Activated CD4-positive, alpha-beta T cell treated with anti-CD3 and anti-CD28 coated beads for 36 hours (primary cell): Measurements from ENCODE around the gene DUSP1. TPM values are rescaled to one million over a fixed set of nuclear protein-coding genes. Genes with fewer than 3 reads are reported as not detected.

Source experiments
- ATAC-seq: fragments of 200-7000 bp; cut with Tn5 transposase; one replicate; pipeline ENCODE4 v1.10.0; 2021; ENCODE audit warnings: mild to moderate bottlenecking, moderate library complexity
- CTCF ChIA-PET: fragments of 350-600 bp; sonication (Branson Sonifier 250); formaldehyde crosslinking; loops from one replicate; lab custom pipeline; 2021; ENCODE audit warnings: antibody characterized with exemption; lab: Charles Lee
- POLR2A ChIA-PET: fragments of 350-600 bp; sonication (Branson Sonifier 250); formaldehyde crosslinking; loops from one replicate; lab custom pipeline; 2021; ENCODE audit warnings: antibody characterized with exemption, inconsistent platforms; lab: Charles Lee
- DNase-seq: peaks from one replicate; pipeline ENCODE4 v3.0.0-alpha.2; 2020
- H3K27ac Mint-ChIP-seq: one replicate; pipeline ENCODE4 v1.8.0; 2021; ENCODE audit warnings: mixed read lengths
- H3K27me3 Mint-ChIP-seq: one replicate; pipeline ENCODE4 v1.8.0; 2021; ENCODE audit warnings: mixed read lengths
- H3K36me3 Mint-ChIP-seq: one replicate; pipeline ENCODE4 v1.8.0; 2021; ENCODE audit warnings: low read depth, mixed read lengths
- H3K4me1 Mint-ChIP-seq: one replicate; pipeline ENCODE4 v1.8.0; 2021; ENCODE audit warnings: mixed read lengths
- H3K4me3 Mint-ChIP-seq: one replicate; pipeline ENCODE4 v1.8.0; 2021; ENCODE audit warnings: mild to moderate bottlenecking, moderate library complexity, mixed read lengths
- H3K9me3 Mint-ChIP-seq: one replicate; pipeline ENCODE4 v1.8.0; 2021; ENCODE audit warnings: low read depth, mixed read lengths
- intact Hi-C, 2 experiments: fragments of 100-400 bp; cut with DNase I in 1 of 2; cut with micrococcal nuclease in 1 of 2; formaldehyde crosslinking; loops; one replicate each; pipeline versions ENCODE4 v1.14.2 to v1.15.1; 2022 to 2024; cut with DNase I, micrococcal nuclease
- total RNA-seq, 2 experiments: library from RNA; stranded (reverse); gene quantifications; one replicate each; pipeline ENCODE4 v1.2.3, GENCODE V29; 2021

Gene DUSP1
- total RNA-seq, 2 experiments from 2014 or later, result 6.7 to 7.4 TPM

DNA sequence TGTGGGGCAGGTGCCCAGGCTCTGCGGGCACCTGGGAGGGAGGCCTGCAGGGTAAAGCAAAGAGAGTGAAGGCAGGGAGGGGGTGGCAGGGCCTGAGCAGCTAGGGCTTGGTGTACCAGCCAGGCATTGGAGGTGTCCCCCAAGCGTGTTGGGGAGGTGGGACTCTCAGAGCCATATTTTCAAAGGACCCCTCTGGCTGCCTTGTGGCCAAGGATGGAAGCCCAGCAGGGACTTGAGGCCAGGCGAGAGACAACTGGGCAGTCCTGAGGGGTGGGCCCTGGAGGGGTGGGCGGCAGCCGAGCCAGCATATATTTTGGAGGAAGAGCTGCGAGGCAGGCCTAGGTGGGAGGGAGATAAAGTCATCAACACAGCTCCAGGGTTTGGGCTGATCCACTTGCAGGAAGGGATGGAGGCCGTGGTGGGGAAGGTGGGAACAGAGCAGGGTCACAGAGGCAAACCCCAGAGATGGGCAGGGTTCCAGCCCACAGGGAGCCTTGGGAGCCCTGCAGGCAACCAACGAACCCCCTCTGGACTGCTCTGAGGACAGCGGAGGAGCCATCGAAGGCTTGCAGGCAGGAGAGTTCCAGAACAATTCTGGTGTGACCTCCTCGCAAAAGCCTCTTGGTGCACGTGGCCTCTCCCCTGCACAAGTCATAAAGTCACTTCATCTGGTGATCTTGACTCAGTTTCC is 35.7 kb downstream of the DUSP1 start:
- POLR2A ChIA-PET, result no interaction called here
- H3K27me3 Mint-ChIP-seq, result no peaks in the 10 kb centered on the region
- H3K36me3 Mint-ChIP-seq, result no peaks in the 10 kb centered on the region
- DNase-seq (no peak), ATAC-seq (no peak)
- no peaks in the 10 kb centered on the region for H3K4me1 Mint-ChIP-seq
- intact Hi-C loops, result no loop called here
- H3K4me3 Mint-ChIP-seq, result no peak overlapping the region
- no peak overlapping the region for H3K27ac Mint-ChIP-seq
- H3K9me3 Mint-ChIP-seq, result no peaks in the 10 kb centered on the region
- CTCF ChIA-PET, result interaction anchor here (0.6 kb wide), 1 partner anchor 48 kb away, joined by 3 read pairs; no protein-coding TSS in a partner anchor

DNA sequence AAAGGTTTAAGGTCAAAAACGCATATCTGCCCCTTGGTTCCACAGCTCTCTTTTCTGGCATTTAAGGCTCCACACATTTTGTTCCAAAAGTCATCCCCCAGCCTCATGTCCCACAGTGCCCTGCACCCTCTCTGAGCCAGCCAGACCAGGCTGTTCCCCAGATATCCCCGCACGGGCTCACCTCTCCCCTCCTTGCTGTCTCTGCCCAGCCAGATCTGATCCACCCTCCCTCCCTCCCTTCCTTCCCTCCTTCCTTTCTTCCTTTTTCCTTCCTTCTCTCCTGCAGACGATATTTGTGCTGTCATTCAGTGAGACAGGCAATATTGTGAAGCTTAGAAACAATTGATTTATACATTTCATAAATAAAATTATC is 37.0 kb downstream of the DUSP1 start:
- H3K27ac Mint-ChIP-seq, result no peak overlapping the region
- no peaks in the 10 kb centered on the region for H3K4me1 Mint-ChIP-seq
- no peaks in the 10 kb centered on the region for H3K27me3 Mint-ChIP-seq
- H3K9me3 Mint-ChIP-seq, result no peaks in the 10 kb centered on the region
- no peaks in the 10 kb centered on the region for H3K36me3 Mint-ChIP-seq
- ATAC-seq (no peak), DNase-seq (no peak)
- no peak overlapping the region for H3K4me3 Mint-ChIP-seq
- CTCF ChIA-PET, result interaction anchor here (0.5 to 1.3 kb wide), 3 partner anchors 26 to 200 kb away, joined by 3 to 5 read pairs (median 4); no protein-coding TSS in a partner anchor
- POLR2A ChIA-PET, result no interaction called here
- intact Hi-C loops, result no loop called here

DNA sequence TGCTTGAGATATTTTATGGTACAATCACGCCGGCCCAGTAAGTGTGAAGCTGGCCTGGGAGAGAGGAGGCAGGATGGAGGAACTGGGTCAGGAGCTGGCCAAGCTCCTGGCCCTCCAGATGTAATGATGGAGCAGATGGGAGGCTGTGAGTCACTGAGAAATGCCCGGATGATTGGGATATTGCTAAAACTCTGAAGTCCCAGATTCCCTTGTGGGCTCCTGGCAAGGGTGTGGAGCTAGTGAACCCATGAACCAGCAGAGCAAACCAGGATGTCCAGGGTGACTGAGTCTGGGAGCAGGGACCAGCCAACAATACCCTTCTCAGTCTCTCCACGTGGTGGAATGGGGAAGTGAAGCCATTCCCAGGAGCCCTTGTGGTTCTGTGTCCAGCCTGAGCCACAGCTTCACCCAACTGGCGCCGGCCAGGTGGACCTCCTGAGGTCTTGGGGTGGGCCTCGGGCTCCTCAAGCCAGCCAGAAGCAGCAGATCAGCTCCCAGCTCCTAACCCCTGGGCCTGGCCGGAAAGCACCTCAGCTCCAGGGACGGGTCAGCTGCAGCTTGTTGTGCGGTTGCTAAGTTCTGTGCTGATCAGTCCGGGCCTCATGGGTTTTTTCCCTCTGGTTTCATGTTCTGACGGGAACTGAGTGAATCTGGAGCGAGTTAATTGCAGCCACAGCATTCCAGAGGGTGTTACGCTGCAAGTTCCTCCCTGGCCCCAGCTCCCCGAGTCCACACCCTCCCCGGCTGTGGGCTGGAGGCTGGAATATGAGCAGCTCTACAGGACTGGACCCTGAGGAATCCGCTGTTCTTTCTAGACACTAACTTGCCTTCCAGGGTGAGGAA is 37.6 kb downstream of the DUSP1 start:
- H3K4me1 Mint-ChIP-seq, result no peaks in the 10 kb centered on the region
- H3K9me3 Mint-ChIP-seq, result no peaks in the 10 kb centered on the region
- no peaks in the 10 kb centered on the region for H3K27me3 Mint-ChIP-seq
- H3K36me3 Mint-ChIP-seq, result no peaks in the 10 kb centered on the region
- H3K27ac Mint-ChIP-seq, result no peak overlapping the region
- intact Hi-C loops, result no loop called here
- ChIA-PET POLR2A (no interaction called here), CTCF (interaction anchor here (0.5 to 1.3 kb wide), 6 partner anchors 9 to 200 kb away, joined by 3 to 5 read pairs (median 3); no protein-coding TSS in a partner anchor)
- no peak overlapping the region for H3K4me3 Mint-ChIP-seq
- DNase-seq (no peak), ATAC-seq (no peak)

DNA sequence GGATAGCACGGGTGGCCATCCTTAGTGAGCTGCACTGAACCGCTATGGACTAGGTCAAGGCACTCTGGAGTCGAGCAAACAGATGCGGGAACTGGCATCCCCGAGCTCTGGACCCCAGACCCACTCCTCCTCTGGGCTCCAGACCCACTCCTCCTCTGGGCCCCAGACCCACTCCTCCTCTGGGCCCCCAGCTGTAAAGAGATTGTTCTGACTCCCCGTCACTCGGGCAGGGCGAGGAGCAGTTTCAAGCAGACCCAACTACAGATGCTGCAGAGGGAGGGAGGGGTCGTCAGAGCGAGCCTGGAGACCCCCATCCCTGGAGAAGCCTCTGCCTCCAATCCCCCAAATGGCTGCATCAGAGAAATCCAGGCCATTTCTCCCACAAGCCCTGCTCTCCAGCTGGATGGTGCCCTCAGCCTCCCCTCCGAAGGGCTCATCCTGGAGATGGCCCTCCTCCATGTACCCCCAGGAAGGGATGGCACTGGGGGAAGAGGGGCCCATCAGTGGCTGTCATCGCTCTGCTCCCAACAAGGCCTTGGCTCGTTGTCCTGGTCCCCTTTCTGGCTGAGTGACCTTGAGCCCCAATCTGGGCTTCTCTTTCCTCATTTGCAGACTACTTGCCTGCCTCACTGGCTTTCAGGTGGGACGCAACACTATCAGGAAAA is 38.7 kb downstream of the DUSP1 start:
- H3K36me3 Mint-ChIP-seq, result no peaks in the 10 kb centered on the region
- H3K4me1 Mint-ChIP-seq, result no peaks in the 10 kb centered on the region
- H3K27me3 Mint-ChIP-seq, result no peaks in the 10 kb centered on the region
- H3K27ac Mint-ChIP-seq, result no peak overlapping the region
- no peak overlapping the region for H3K4me3 Mint-ChIP-seq
- POLR2A ChIA-PET, result no interaction called here
- intact Hi-C loops, result no loop called here
- DNase-seq (no peak), ATAC-seq (no peak)
- H3K9me3 Mint-ChIP-seq, result no peaks in the 10 kb centered on the region
- CTCF ChIA-PET, result interaction anchor here (1.1 kb wide), 1 partner anchor 201 kb away, joined by 4 read pairs; no protein-coding TSS in a partner anchor

DNA sequence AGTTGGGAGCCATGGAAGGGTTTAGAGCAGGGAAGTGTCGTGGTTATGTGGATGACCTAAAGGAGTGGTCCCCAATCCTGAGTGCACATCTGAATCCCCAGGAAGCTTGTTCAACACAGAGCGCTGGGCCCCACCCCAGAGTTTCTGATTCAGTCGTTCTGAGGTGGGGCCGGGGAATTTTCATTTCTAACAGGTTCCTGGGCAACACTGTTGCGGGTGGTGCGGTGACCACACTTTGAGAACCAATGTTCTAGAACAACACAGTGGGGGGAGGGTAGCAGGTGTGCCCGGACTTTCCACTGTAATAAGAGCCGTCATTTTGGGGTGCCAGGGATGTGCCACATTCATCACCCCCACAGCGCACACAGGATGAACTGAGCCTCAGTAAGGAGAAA is 39.3 kb downstream of the DUSP1 start:
- no peak for ATAC-seq
- no peaks in the 10 kb centered on the region for H3K9me3 Mint-ChIP-seq
- ChIA-PET POLR2A (no interaction called here), CTCF (interaction anchor here (0.6 to 1.1 kb wide), 2 partner anchors 99 to 202 kb away, joined by 3 to 4 read pairs; no protein-coding TSS in a partner anchor)
- H3K27me3 Mint-ChIP-seq, result no peaks in the 10 kb centered on the region
- intact Hi-C loops, result no loop called here
- no peak for DNase-seq
- H3K36me3 Mint-ChIP-seq, result no peaks in the 10 kb centered on the region
- H3K4me3 Mint-ChIP-seq, result no peak overlapping the region
- H3K27ac Mint-ChIP-seq, result no peak overlapping the region
- no peaks in the 10 kb centered on the region for H3K4me1 Mint-ChIP-seq

DNA sequence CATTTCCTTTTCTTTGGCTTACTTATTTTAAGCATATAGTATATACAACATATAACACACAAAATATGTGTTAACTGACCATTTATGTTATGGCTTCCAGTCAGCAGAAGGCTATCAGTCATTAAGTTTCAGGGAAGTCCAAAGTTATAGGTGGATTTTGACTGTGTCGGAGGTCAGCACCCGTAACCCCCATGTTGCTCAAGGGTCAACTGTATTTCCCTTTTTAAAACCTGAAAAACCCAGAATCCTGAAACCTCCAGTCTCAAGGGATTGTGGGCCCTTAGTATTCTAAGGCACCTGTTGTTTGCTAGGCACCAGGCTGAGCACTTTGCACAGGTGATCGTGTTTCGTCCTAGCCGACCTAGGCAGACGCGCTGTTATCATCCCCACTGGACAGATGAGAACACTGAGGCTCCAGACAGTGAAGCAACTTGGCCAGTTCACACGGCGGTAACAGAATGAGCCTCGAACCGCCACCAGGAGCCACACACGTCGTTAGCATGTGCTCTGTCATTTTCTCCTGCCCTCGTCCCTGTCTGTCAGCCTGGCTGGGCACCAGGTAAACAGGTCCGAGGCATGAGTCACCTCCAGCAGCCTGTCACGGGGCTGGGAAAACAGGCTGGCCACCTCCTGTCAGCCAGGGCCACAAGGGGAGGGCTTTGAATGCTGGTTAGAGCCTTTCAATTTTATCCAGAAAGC is 39.9 kb downstream of the DUSP1 start:
- ATAC-seq (no peak), DNase-seq (no peak)
- Mint-ChIP-seq H3K4me3 (no peak overlapping the region), H3K27me3 (no peaks in the 10 kb centered on the region), H3K4me1 (no peaks in the 10 kb centered on the region), H3K27ac (no peak overlapping the region), H3K9me3 (no peaks in the 10 kb centered on the region), H3K36me3 (no peaks in the 10 kb centered on the region)
- POLR2A ChIA-PET, result no interaction called here
- CTCF ChIA-PET, result interaction anchor here (0.6 to 1.9 kb wide), 2 partner anchors 17 to 99 kb away, joined by 3 to 4 read pairs; no protein-coding TSS in a partner anchor
- intact Hi-C loops, result no loop called here

DNA sequence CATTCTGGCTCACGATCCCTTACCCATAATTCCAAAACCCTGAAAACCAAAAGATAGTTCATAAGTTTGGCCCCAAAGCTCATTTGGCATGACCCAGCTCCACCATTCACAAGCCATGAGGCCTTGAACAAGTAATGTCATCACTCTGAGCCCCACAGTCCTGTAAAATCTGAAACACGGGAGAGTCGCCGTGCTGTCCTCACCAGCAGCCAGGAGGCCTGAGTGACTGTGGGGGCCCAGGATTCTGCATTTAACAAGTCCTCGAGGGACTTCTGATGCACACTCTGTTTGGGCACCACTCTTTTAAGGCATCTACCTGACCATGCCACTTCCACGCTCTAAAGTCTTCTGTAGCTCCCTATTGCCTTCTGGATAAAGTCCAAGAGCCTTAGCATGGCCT is 40.8 kb downstream of the DUSP1 start:
- Mint-ChIP-seq H3K9me3 (no peaks in the 10 kb centered on the region), H3K27me3 (no peaks in the 10 kb centered on the region), H3K4me1 (no peaks in the 10 kb centered on the region), H3K4me3 (no peak overlapping the region), H3K27ac (no peak overlapping the region), H3K36me3 (no peaks in the 10 kb centered on the region)
- ChIA-PET POLR2A (no interaction called here), CTCF (interaction anchor here (1.9 kb wide), 1 partner anchor 16 kb away, joined by 4 read pairs; no protein-coding TSS in a partner anchor)
- no peak for ATAC-seq
- no peak for DNase-seq
- intact Hi-C loops, result no loop called here

DNA sequence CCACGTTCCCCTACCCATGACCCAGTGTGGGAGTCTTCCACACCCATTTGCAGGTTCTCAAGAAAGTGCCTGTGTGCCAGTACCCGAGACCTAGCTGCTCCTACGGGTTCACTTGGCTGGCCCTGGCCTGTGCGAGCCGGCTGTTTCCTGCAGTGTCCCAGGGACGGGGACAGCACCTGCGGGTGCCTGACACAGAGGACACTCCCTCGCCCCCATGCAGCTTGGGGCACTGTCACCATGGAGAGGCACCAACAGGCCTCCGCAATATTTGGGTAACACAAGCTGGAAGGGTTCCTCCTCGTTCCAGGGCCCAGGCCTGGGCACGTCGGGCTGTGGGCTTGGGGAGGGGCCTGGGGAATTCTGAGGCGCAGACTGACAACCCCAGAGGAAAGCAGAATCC is 41.4 kb downstream of the DUSP1 start:
- ChIA-PET POLR2A (no interaction called here), CTCF (interaction anchor here (0.9 to 1.9 kb wide), 2 partner anchors 15 to 230 kb away, joined by 3 to 4 read pairs; partner anchors contain the start of gene RPL26L1)
- no peaks in the 10 kb centered on the region for H3K27me3 Mint-ChIP-seq
- DNase-seq (no peak), ATAC-seq (no peak)
- H3K36me3 Mint-ChIP-seq, result no peaks in the 10 kb centered on the region
- H3K4me3 Mint-ChIP-seq, result no peak overlapping the region
- H3K9me3 Mint-ChIP-seq, result no peaks in the 10 kb centered on the region
- no peaks in the 10 kb centered on the region for H3K4me1 Mint-ChIP-seq
- intact Hi-C loops, result no loop called here
- H3K27ac Mint-ChIP-seq, result no peak overlapping the region

DNA sequence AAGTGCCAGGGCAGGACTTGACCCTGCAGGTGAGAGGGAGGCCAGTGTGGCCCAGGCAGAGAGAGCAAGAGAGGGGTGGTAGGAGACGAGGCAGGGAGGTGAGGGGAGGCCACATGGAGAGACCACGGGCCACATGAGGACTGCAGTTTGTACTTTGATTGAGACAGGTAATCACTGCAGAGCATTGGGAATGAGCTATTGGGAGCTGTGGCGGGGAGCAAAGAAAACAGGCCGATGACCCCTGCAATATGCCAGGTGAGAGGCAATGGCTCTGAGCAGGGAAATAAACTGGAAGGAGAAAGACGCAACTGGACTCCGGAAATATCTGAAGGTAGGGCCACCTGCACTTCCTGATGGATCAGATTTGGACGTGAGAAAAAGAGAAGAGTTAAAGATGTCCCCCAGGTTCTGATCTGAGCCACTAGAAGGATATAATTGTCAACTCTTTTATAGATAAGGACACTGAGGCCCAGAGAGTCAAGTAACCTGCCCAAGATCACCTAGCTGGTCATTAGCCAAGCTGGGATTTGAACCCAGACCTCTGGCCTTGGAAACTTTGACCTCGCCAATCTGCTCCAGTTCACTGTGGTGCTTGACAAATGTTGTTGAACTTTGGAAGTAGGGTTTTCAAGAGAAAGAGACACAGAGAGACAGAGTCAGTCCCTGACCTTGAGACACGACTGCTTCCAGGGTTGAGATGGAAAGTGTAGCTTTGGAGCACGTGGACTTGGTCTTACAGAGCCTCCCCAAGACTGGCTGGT is 42.3 kb downstream of the DUSP1 start:
- Mint-ChIP-seq H3K4me1 (no peaks in the 10 kb centered on the region), H3K27ac (no peak overlapping the region), H3K36me3 (no peaks in the 10 kb centered on the region), H3K4me3 (no peak overlapping the region), H3K9me3 (no peaks in the 10 kb centered on the region), H3K27me3 (no peaks in the 10 kb centered on the region)
- DNase-seq (no peak), ATAC-seq (no peak)
- intact Hi-C loops, result no loop called here
- POLR2A ChIA-PET, result interaction anchor here (0.6 to 0.7 kb wide), 2 partner anchors 85 to 159 kb away, joined by 3 to 5 read pairs; no protein-coding TSS in a partner anchor
- CTCF ChIA-PET, result interaction anchor here (0.6 to 1.9 kb wide), 5 partner anchors 14 to 895 kb away, joined by 3 to 6 read pairs (median 3); partner anchors contain the start of gene RPL26L1

DNA sequence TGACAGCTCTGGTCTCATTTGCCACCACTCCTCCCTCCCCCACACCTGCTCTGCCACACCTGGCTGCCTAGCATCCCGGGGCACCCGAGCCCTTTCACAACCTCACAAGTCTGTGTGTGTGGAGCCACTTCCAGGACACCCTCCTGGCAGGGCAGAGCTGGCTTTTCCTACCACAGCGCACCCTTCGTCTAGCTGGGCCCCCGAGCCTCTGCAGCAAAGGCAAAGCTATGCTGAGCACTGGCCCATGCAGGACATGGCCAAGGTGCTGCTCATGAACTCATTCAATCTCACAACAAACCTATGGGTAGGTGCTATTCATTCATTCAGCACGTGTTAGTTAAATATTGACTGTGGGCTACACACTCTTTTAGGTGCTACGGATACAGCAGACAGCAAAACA is 43.4 kb downstream of the DUSP1 start:
- CTCF ChIA-PET, result interaction anchor here (0.9 to 1.7 kb wide), 3 partner anchors 12 to 206 kb away, joined by 3 to 6 read pairs (median 5); no protein-coding TSS in a partner anchor
- POLR2A ChIA-PET, result no interaction called here
- DNase-seq (no peak), ATAC-seq (no peak)
- H3K9me3 Mint-ChIP-seq, result no peaks in the 10 kb centered on the region
- no peak overlapping the region for H3K4me3 Mint-ChIP-seq
- H3K4me1 Mint-ChIP-seq, result no peaks in the 10 kb centered on the region
- intact Hi-C loops, result no loop called here
- no peak overlapping the region for H3K27ac Mint-ChIP-seq
- no peaks in the 10 kb centered on the region for H3K36me3 Mint-ChIP-seq
- no peaks in the 10 kb centered on the region for H3K27me3 Mint-ChIP-seq
